Measurements from ENCODE around the gene WASF2. TPM values are rescaled to one million over a fixed set of nuclear protein-coding genes. Genes with fewer than 3 reads are reported as not detected.
"Not testable (repeated sequence)": the region's sequence is repeated elsewhere in the genome, so short reads cannot be mapped to it uniquely, and the experiment has no call there.

Gene WASF2
- total RNA-seq, 3 donors from 2014 or later, result 131 to 159 (median 134) TPM

DNA sequence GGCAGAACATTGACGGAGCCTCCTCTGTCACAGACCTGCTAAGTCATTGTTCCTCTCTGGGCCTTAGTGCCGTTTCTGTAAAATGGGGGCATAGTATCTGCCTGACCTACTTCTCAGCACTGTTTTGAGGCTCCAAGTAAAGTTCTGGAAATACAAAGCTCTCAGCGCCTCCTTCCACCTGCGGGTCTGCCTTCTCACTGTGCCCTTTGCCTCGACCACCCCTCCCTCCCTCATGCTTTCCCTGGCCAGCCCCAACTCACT, 15.4 kb upstream of the WASF2 start:
- DNase-seq (no peak), ATAC-seq (no peak)
- no peak for TF ChIP-seq CTCF (IDR thresholded peaks at IDR 0.05)
- Histone ChIP-seq H3K36me3 (ENCODE audit: low read depth) (no peaks in the 10 kb centered on the region), H3K9me3 (no peaks in the 10 kb centered on the region), H3K4me3 (no peak overlapping the region), H3K4me1 (ENCODE audit: low read depth) (peaks cover 30% of the 10 kb centered on the region)
- intact Hi-C loops (cut with DNase I, micrococcal nuclease), result loop anchor here in 1 of 2 donors (10.0 kb wide), 1 partner anchor 49 kb away; no protein-coding TSS in a partner anchor

GRCh38 chr1:27504588-27505419, 14.8 kb upstream of the WASF2 start:
- Histone ChIP-seq H3K36me3 (ENCODE audit: low read depth) (no peaks in the 10 kb centered on the region), H3K4me3 (no peak overlapping the region), H3K4me1 (ENCODE audit: low read depth) (peaks cover 30% of the 10 kb centered on the region), H3K9me3 (no peaks in the 10 kb centered on the region)
- TF ChIP-seq CTCF (IDR thresholded peaks at IDR 0.05), result no peak
- DNase-seq, result peak in 2 of 3 donors; percentile 52 to 73
- intact Hi-C loops (cut with DNase I, micrococcal nuclease), result loop anchor here in 1 of 2 donors (10.0 kb wide), 1 partner anchor 50 kb away; no protein-coding TSS in a partner anchor
- ATAC-seq, result peak; percentile 57

- H3K36me3 ChIP-seq (ENCODE audit: low read depth), result no peaks in the 10 kb centered on the region
- H3K9me3 ChIP-seq, result no peaks in the 10 kb centered on the region
- ATAC-seq (peak; percentile 13), DNase-seq (peak in 2 of 3 donors; percentile 40 to 57)
- no peak overlapping the region for H3K4me3 ChIP-seq
- no peak for TF ChIP-seq CTCF (IDR thresholded peaks at IDR 0.05)
- intact Hi-C loops (cut with DNase I, micrococcal nuclease), result loop anchor here in 1 of 2 donors (10.0 kb wide), 1 partner anchor 51 kb away; no protein-coding TSS in a partner anchor
- H3K4me1 ChIP-seq (ENCODE audit: low read depth), result peaks cover 22% of the 10 kb centered on the region
Observed at GRCh38 chr1:27503844-27504587, 14.0 kb upstream of the WASF2 start.

DNA sequence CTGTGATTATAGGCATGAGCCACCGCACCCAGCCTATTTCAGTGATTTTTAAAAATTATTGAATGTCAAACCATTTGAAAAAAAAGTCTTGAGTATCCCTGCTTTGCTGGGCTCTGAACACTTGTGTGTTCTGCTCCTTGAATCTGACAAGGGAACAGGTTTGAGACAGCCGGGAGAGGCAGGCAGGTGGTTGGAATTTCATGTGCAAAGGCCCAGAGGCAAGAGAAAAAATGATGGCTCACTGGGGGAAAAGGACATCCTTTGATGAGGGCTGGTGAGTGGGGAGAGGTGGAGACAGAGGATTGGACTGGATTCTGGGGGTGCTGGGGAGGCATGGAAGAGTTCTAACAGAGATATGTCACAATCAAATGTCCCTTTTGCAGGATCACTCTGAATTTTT, 13.1 kb upstream of the WASF2 start:
- no peaks in the 10 kb centered on the region for H3K36me3 ChIP-seq (ENCODE audit: low read depth)
- DNase-seq, result peak in 1 of 3 donors; percentile 12
- H3K4me1 ChIP-seq (ENCODE audit: low read depth), result peaks cover 18% of the 10 kb centered on the region
- TF ChIP-seq CTCF (IDR thresholded peaks at IDR 0.05), result no peak
- H3K9me3 ChIP-seq, result no peaks in the 10 kb centered on the region
- no peak overlapping the region for H3K4me3 ChIP-seq
- no peak for ATAC-seq
- intact Hi-C loops (cut with DNase I, micrococcal nuclease), result loop anchor here in 1 of 2 donors (10.0 kb wide), 1 partner anchor 52 kb away; no protein-coding TSS in a partner anchor

DNA sequence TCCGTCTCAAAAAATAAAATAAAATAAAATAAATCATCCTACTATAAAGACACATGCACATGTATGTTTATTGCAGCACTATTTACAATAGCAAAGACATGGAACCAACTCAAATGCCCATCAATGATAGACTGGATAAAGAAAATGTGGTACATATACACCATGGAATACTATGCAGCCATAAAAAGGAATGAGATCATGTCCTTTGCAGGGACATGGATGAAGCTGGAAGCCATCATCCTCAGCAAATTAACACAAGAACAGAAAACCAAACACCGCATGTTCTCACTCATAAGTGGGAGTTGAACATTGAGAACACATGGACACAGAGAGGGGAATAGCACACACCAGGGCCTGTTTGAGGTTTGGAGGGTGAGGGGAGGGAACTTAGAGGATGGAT, 11.2 kb upstream of the WASF2 start:
- not testable (repeated sequence) for DNase-seq; H3K9me3 ChIP-seq; ATAC-seq; H3K36me3 ChIP-seq (ENCODE audit: low read depth); H3K4me3 ChIP-seq
- intact Hi-C loops (cut with DNase I, micrococcal nuclease), result loop anchor here in 1 of 2 donors (10.0 kb wide), 1 partner anchor 54 kb away; no protein-coding TSS in a partner anchor
- peaks cover 18% of the 10 kb centered on the region for H3K4me1 ChIP-seq (ENCODE audit: low read depth)

- no peaks in the 10 kb centered on the region for H3K36me3 ChIP-seq (ENCODE audit: low read depth)
- peaks cover 7% of the 10 kb centered on the region for H3K4me1 ChIP-seq (ENCODE audit: low read depth)
- intact Hi-C loops (cut with DNase I, micrococcal nuclease), result no loop called here
- ATAC-seq (no peak), DNase-seq (no peak)
- TF ChIP-seq CTCF (IDR thresholded peaks at IDR 0.05), result no peak
- no peaks in the 10 kb centered on the region for H3K9me3 ChIP-seq
- H3K4me3 ChIP-seq, result no peak overlapping the region
Observed at GRCh38 chr1:27499142-27499541, 9.2 kb upstream of the WASF2 start.
